ENCODE data around the gene NMNAT2. TPM values are rescaled to one million over a fixed set of nuclear protein-coding genes. Genes with fewer than 3 reads are reported as not detected.
"Not testable (repeated sequence)": the region's sequence is repeated elsewhere in the genome, so short reads cannot be mapped to it uniquely, and the experiment has no call there.

The NMNAT2 gene
- total RNA-seq, 2 donors from 2014 or later = not detected

GRCh38 chr1:183438060-183438459 is 19.9 kb upstream of the NMNAT2 start:
- Mint-ChIP-seq H3K27me3 (ENCODE audit: low read depth) (no peaks in the 10 kb centered on the region), H3K9me3 (no peaks in the 10 kb centered on the region), H3K4me1 (ENCODE audit: low read depth) (no peaks in the 10 kb centered on the region), H3K4me3 (no peak overlapping the region), H3K27ac (no peak overlapping the region), H3K36me3 (ENCODE audit: insufficient read depth in 2 of 2) (no peaks in the 10 kb centered on the region)
- DNase-seq = no peak
- no peak for ATAC-seq (replicated peaks in 1 of 2)

GRCh38 chr1:183435497-183435896 is 17.3 kb upstream of the NMNAT2 start:
- H3K9me3 Mint-ChIP-seq = no peaks in the 10 kb centered on the region
- ATAC-seq (replicated peaks in 1 of 2) (no peak), DNase-seq (no peak)

GRCh38 chr1:183433703-183434102 is 15.5 kb upstream of the NMNAT2 start:
- Mint-ChIP-seq H3K9me3 (no peaks in the 10 kb centered on the region), H3K36me3 (ENCODE audit: insufficient read depth in 2 of 2) (no peaks in the 10 kb centered on the region), H3K27ac (no peak overlapping the region), H3K4me3 (no peak overlapping the region), H3K27me3 (ENCODE audit: low read depth) (peaks cover 11% of the 10 kb centered on the region), H3K4me1 (ENCODE audit: low read depth) (no peaks in the 10 kb centered on the region)
- no peak for ATAC-seq (replicated peaks in 1 of 2)
- DNase-seq = no peak

More at GRCh38 chr1:183435497-183435896, 17.3 kb upstream of the NMNAT2 start:
- no peaks in the 10 kb centered on the region for H3K4me1 Mint-ChIP-seq (ENCODE audit: low read depth)
- no peaks in the 10 kb centered on the region for H3K36me3 Mint-ChIP-seq (ENCODE audit: insufficient read depth in 2 of 2)
- H3K4me3 Mint-ChIP-seq = no peak overlapping the region
- H3K27me3 Mint-ChIP-seq (ENCODE audit: low read depth) = peaks cover 7% of the 10 kb centered on the region
- H3K27ac Mint-ChIP-seq = no peak overlapping the region

GRCh38 chr1:183432548-183432875 is 14.3 kb upstream of the NMNAT2 start:
- Mint-ChIP-seq H3K27me3 (ENCODE audit: low read depth) (peaks cover 18% of the 10 kb centered on the region), H3K4me3 (no peak overlapping the region), H3K4me1 (ENCODE audit: low read depth) (no peaks in the 10 kb centered on the region), H3K9me3 (no peaks in the 10 kb centered on the region), H3K36me3 (ENCODE audit: insufficient read depth in 2 of 2) (no peaks in the 10 kb centered on the region), H3K27ac (no peak overlapping the region)
- ATAC-seq (replicated peaks in 1 of 2) (no peak), DNase-seq (no peak)

GRCh38 chr1:183431840-183432547 is 13.8 kb upstream of the NMNAT2 start:
- Mint-ChIP-seq H3K27ac (no peak overlapping the region), H3K4me3 (no peak overlapping the region), H3K36me3 (ENCODE audit: insufficient read depth in 2 of 2) (no peaks in the 10 kb centered on the region), H3K9me3 (no peaks in the 10 kb centered on the region), H3K4me1 (ENCODE audit: low read depth) (no peaks in the 10 kb centered on the region), H3K27me3 (ENCODE audit: low read depth) (peaks cover 18% of the 10 kb centered on the region)
- DNase-seq (no peak), ATAC-seq (replicated peaks in 1 of 2) (no peak)

- not testable (repeated sequence) for H3K4me3 Mint-ChIP-seq; H3K4me1 Mint-ChIP-seq (ENCODE audit: low read depth)
Observed at GRCh38 chr1:183427591-183427990, 9.4 kb upstream of the NMNAT2 start.

GRCh38 chr1:183424691-183425090 is 6.5 kb upstream of the NMNAT2 start:
- no peaks in the 10 kb centered on the region for H3K36me3 Mint-ChIP-seq (ENCODE audit: insufficient read depth in 2 of 2)
- H3K27me3 Mint-ChIP-seq (ENCODE audit: low read depth) = peaks cover 21% of the 10 kb centered on the region
- no peak overlapping the region for H3K27ac Mint-ChIP-seq
- no peaks in the 10 kb centered on the region for H3K9me3 Mint-ChIP-seq
- no peak overlapping the region for H3K4me3 Mint-ChIP-seq
- ATAC-seq (replicated peaks in 1 of 2) (no peak), DNase-seq (no peak)
- no peaks in the 10 kb centered on the region for H3K4me1 Mint-ChIP-seq (ENCODE audit: low read depth)

More at GRCh38 chr1:183427591-183427990, 9.4 kb upstream of the NMNAT2 start:
- H3K36me3 Mint-ChIP-seq (ENCODE audit: insufficient read depth in 2 of 2); ATAC-seq (replicated peaks in 1 of 2); H3K27ac Mint-ChIP-seq; DNase-seq; H3K9me3 Mint-ChIP-seq: not testable (repeated sequence)
- H3K27me3 Mint-ChIP-seq (ENCODE audit: low read depth) = peaks cover 18% of the 10 kb centered on the region

GRCh38 chr1:183423541-183423940 is 5.4 kb upstream of the NMNAT2 start:
- Mint-ChIP-seq H3K4me3 (no peak overlapping the region), H3K36me3 (ENCODE audit: insufficient read depth in 2 of 2) (no peaks in the 10 kb centered on the region), H3K4me1 (ENCODE audit: low read depth) (peaks cover 3% of the 10 kb centered on the region), H3K27me3 (ENCODE audit: low read depth) (peaks cover 27% of the 10 kb centered on the region), H3K27ac (no peak overlapping the region), H3K9me3 (no peaks in the 10 kb centered on the region)
- DNase-seq = no peak
- ATAC-seq (replicated peaks in 1 of 2) = no peak

- ATAC-seq (replicated peaks in 1 of 2) (no peak), DNase-seq (no peak)
- Mint-ChIP-seq H3K36me3 (ENCODE audit: insufficient read depth in 2 of 2) (peaks cover 0 to 4% of the 10 kb centered on the region in 2 donors), H3K27ac (no peak overlapping the region), H3K27me3 (ENCODE audit: low read depth) (peaks cover 52% of the 10 kb centered on the region), H3K4me1 (ENCODE audit: low read depth) (peaks cover 24% of the 10 kb centered on the region), H3K9me3 (no peaks in the 10 kb centered on the region), H3K4me3 (no peak overlapping the region)
Observed at GRCh38 chr1:183419399-183419798, 1.2 kb upstream of the NMNAT2 start.

- peaks cover 24% of the 10 kb centered on the region for H3K4me1 Mint-ChIP-seq (ENCODE audit: low read depth)
- peak overlapping the region; percentile 76 to 81 for H3K4me3 Mint-ChIP-seq
- ATAC-seq (replicated peaks in 1 of 2) (no peak), DNase-seq (no peak)
- H3K9me3 Mint-ChIP-seq = no peaks in the 10 kb centered on the region
- no peak overlapping the region for H3K27ac Mint-ChIP-seq
- peaks cover 0 to 4% of the 10 kb centered on the region in 2 donors for H3K36me3 Mint-ChIP-seq (ENCODE audit: insufficient read depth in 2 of 2)
- peaks cover 57% of the 10 kb centered on the region for H3K27me3 Mint-ChIP-seq (ENCODE audit: low read depth)
Observed at GRCh38 chr1:183418696-183419095, 516 bp upstream of the NMNAT2 start.

GRCh38 chr1:183416850-183417771 is 1.1 kb downstream of the NMNAT2 start:
- H3K4me1 Mint-ChIP-seq (ENCODE audit: low read depth) = peaks cover 24% of the 10 kb centered on the region
- no peaks in the 10 kb centered on the region for H3K9me3 Mint-ChIP-seq
- ATAC-seq (replicated peaks in 1 of 2) (peak; percentile 64), DNase-seq (peak; percentile 41 to 54)
- peak overlapping the region; percentile 76 to 81 for H3K4me3 Mint-ChIP-seq
- H3K36me3 Mint-ChIP-seq (ENCODE audit: insufficient read depth in 2 of 2) = peaks cover 0 to 4% of the 10 kb centered on the region in 2 donors
- H3K27ac Mint-ChIP-seq = no peak overlapping the region
- peaks cover 57% of the 10 kb centered on the region for H3K27me3 Mint-ChIP-seq (ENCODE audit: low read depth)

GRCh38 chr1:183414365-183414764 is 3.8 kb downstream of the NMNAT2 start:
- H3K27ac Mint-ChIP-seq = no peak overlapping the region
- H3K27me3 Mint-ChIP-seq (ENCODE audit: low read depth) = peaks cover 44% of the 10 kb centered on the region
- peaks cover 24% of the 10 kb centered on the region for H3K4me1 Mint-ChIP-seq (ENCODE audit: low read depth)
- H3K36me3 Mint-ChIP-seq (ENCODE audit: insufficient read depth in 2 of 2) = peaks cover 0 to 4% of the 10 kb centered on the region in 2 donors
- no peak for ATAC-seq (replicated peaks in 1 of 2)
- peaks cover 1 to 2% of the 10 kb centered on the region in 2 donors for H3K9me3 Mint-ChIP-seq
- no peak overlapping the region for H3K4me3 Mint-ChIP-seq
- no peak for DNase-seq

GRCh38 chr1:183411091-183411490 is 7.1 kb downstream of the NMNAT2 start:
- Mint-ChIP-seq H3K9me3 (peaks cover 1 to 2% of the 10 kb centered on the region in 2 donors), H3K4me1 (ENCODE audit: low read depth) (no peaks in the 10 kb centered on the region), H3K27ac (no peak overlapping the region), H3K36me3 (ENCODE audit: insufficient read depth in 2 of 2) (no peaks in the 10 kb centered on the region), H3K4me3 (no peak overlapping the region), H3K27me3 (ENCODE audit: low read depth) (peaks cover 15% of the 10 kb centered on the region)
- ATAC-seq (replicated peaks in 1 of 2) = no peak
- no peak for DNase-seq
